Raji (cell line): Measurements from ENCODE around the gene MYO10.

Source experiments
- POLR2A ChIP-seq: IDR thresholded peaks from 2 replicates; pipeline ENCODE4 v1.6.1; 2011; ENCODE audit warnings: low read depth, low read length, control low read depth; ENCODE audit not compliant: insufficient read depth

Gene MYO10

DNA sequence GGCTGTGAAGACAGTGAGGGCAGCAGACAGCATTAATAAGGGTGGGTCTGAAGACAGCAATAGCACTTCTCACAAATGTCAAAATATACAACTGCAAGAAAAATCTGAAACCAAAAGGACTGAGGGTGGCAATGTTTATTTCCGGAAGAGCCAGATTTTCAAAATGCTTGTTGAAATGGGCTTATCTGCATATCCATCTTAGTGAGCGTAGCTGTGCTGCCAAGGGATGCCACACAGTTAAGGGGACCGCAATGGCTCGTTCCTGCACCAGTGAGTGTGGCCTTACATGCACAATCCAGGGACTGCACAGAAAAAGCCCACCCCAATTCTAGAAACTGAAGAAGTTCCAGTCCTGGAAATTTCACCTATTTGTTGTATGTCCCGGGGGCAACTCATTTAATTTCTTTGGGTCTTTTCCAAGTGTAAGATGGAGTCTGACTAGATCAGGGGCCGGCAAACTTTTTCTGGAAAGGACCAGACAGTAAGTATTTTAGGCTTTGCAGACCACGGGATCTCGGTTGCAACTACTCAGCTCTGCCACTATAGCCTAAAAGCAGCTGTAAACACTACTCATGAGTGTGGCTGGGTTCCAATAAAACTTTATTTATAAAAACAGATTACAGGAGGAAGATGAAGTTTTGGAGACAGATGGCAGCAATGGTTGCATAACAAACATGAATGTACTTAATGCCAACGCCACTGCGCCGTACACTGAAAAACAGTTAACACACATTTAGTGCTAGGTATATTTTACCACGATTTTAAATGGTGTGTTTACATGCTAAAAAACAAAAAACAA is 154.1 kb downstream of the MYO10 start:
- TF ChIP-seq POLR2A: no peak

DNA sequence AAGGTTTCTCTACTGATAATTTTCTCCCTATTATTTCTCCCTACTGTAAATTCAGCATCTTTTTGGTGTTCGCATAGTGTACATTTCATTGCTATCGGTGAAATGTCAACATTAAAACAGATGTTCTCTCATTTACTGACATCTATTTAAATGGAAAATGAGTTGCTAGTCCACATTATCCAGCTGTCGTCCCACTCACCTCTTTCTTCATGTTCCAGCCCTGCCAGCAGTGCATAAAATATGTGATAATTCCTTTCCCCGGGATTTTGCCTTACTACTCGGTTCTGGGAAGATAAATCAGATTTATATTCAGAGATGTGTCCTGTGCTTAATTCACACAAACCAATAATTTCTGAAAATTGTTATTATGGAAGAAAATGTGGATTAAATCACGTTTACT is 155.8 kb downstream of the MYO10 start:
- no peak for TF ChIP-seq POLR2A

DNA sequence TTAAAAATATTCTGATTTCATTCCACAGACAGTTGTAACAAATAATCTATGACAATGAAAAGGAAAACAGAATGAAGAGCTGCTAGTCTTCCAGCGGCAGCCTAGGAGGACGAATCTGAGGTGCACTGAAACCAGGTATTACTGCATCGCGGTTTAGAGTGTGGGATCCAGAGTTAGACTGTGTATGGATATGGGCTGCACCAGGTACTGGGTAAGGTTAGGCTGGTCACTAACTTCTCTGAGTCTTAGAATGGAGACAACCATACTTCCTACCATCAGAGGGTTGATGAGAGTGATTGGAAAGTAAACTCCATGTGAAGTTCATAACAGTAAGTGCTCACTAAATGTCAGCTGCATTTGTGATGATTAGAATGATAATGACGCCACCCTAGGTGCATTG is 158.7 kb downstream of the MYO10 start:
- TF ChIP-seq POLR2A: no peak

DNA sequence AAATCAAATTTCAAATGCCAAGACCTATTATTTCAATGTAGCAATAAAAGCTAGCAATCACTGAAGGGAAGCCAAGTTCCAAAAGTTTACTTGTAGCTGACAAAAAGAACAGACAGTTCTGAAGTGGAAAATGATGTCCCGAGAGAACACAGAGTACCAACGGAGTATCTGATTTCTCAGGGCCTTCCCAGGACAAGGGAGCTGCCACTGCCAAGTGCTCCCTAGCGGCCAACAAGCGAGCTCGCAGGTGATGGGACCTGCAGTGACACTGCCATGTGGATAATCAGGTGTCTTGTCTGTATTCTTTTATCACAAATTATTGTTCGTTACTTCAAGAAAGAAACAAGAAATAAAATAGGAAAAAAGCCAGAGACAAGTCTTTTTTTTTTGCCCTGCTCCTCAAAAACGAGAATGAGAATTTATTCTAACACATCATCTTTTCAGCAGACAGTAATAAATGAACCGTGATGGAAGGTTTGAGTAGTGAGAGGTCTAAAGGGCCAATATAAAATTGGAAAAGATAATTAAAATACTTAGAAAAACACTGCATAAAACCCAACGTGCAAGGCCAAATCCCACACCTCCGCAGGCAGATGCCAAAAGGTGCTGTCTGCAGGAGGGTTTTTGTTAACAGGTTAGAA is 159.4 kb downstream of the MYO10 start:
- no peak for TF ChIP-seq POLR2A

DNA sequence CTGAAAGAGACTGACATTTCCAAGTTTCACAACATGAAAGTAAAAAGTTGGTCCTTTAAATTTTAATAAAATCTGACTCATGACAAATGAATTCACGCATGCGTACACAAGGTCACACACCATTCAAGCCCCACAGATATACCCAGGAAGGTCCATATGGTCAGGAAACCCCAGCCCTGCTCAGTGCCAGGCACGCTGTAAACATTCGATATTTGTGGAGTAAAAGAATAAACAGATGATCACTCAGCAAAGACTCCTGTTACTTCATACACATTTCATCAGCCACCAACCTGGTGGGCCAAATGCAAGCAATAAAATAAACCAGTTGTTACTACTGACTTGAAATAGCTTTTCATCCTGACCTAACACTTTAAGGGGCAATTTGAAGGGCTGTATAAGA is 161.3 kb downstream of the MYO10 start:
- no peak for TF ChIP-seq POLR2A

DNA sequence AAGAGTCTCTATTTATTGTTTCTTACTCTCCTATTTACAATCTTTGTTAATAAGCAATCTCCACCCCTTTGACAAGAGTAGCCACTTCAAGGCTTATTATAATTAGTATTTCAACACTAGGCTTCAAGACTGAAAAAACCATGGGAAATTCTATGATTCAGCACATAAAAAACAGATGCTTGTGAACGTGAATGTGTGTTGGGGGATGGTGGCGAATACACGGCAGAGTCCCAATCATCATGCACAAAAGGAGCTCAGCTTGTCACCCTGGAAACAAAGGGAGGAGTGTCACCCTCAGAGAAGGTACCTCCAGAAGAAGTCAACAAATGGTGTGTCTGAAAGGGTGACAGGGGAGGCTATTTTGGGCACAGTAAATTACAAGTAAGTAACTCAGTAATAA is 162.1 kb downstream of the MYO10 start:
- no peak for TF ChIP-seq POLR2A

DNA sequence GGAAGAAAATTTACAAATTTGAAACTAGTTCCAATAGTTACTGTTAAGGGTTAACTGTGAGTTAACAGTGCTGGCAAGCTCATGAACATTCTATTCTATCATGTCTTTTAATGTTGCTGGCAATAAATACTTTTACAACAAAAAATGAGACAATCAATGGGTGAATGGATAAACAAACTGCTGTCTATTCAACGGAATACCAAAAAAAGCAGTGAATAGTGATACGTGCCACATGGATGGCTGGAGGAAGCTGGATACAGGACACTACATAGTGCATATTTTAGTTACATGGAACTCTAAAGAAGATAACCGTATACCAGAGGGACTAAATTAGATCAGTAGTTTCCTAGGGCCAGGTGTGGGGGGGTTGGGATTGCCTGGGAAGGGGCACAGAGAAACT is 163.5 kb downstream of the MYO10 start:
- TF ChIP-seq POLR2A: no peak

DNA sequence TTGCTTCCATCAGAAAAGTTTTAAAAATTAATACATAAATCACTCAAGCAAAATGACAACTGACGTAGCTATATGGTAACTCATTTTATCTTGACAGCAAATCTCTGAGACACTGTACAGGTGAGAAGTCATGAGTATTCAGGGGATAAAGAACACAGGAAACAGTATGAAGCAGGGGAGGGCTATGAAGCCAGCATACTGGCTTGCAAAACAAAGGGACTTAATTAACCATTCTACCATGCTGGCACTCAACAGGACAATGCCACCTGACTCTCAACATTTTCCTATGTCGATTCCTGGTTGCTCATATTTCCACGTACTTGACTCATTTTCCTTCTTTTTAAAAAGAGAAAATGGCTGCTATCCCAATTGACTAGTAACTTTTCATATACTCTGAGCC is 167.9 kb downstream of the MYO10 start:
- TF ChIP-seq POLR2A: no peak

DNA sequence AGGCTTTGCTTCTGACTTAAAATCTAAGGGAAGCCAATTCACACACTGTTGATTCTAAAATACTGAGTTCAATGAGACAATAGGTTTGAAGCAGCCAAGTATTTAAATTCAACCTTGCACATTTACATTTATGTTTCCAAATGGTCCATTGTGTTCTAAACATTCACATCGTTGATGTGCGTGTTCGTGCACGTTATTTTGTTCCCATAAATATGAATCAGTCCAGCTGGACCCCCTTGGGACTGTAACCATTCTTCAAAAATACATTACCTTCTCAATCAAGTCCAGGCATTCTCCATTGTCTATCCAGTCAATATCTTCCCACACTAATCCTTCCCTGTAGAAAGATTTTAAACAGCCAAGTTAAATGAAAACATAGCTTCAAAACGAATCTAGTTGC is 172.9 kb downstream of the MYO10 start:
- TF ChIP-seq POLR2A: no peak

DNA sequence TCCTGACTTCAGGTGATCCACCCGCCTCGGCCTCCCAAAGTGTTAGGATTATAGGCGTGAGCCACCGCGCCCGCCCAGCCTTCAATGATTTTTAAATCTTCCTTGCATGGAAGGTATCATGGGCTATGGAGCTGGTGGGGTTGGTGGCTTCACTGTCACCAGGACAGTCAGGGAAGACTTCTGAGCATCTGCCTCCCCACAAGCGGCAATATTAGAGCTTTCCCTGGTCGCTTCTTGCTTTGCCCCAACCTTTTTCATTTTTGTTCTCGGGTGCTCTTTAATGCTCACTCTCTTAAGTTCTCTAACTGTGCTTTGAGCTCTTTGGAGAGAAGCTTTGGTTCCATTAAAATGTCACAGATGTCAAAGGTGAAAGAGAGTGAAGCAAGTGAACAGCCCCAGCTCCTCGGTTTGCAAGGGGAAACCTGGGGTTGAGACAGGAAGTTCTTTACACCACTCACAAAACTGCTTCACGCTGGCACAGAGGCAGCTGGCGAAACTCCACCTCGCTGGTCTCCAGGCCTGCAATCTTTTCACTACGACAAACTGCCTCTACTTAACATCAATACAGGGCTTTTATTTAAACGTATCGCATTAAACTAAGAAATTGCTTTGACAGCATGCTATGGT is 176.8 kb downstream of the MYO10 start:
- TF ChIP-seq POLR2A: no peak

DNA sequence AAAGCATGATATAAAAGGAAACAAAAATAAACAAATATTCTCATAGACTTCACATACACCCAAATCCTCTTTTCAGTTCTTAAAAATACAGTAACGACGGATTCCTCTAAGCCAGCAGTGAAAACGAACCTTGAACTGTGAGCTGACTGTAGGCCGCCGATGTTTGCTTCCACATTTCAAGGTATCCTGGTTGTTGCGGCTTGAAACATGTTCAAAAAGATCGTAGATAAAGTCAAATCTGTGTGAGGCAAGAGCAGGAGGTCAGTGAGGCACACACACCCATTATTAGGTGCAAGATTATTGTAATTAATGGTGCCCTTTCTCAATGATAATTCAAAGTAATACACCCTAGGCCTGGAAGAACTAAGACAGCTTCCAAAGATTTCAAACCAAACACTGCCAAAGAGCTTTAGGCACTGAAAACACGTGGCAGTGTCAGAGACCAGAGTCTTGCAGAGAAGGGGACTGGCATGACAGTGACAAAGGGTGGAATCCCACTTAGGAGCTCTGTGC is 178.0 kb downstream of the MYO10 start:
- TF ChIP-seq POLR2A: no peak

DNA sequence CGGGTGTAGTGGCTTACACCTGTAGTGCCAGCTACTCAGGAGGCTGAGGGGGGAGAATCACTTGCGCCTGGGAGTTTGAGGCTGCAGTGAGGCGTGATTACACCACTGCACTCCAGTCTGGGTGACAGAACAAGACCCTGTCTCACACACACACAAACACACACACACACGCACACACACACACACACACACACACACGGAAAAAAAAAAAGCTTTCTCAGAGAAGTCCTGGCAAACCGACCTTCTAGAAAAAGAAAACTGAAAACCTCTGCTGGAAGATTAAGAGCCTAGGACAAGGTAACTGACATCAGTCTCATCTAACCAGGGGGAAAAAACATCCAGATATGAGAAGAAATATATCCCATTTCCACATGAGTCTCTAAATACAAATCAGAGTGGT is 178.9 kb downstream of the MYO10 start:
- no peak for TF ChIP-seq POLR2A

DNA sequence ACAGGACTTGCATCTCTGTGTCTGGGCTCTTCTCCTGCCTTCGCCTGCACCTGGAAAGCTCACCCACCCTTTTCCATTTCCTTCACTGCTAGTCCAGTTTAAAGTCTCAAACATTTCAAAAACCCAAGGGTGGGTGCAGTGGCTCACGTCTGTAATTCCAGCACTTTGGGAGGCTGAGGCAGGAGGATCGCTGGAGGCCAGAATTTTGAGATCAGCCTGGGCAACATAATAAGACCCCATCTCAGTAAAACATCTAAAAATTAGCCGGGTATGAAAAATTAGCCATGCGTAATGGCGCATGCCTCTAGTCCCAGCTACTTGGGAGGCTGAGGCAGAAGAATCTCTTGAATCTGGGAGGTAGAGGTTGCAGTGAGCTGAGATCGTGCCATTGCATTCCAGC is 179.4 kb downstream of the MYO10 start:
- TF ChIP-seq POLR2A: no peak

DNA sequence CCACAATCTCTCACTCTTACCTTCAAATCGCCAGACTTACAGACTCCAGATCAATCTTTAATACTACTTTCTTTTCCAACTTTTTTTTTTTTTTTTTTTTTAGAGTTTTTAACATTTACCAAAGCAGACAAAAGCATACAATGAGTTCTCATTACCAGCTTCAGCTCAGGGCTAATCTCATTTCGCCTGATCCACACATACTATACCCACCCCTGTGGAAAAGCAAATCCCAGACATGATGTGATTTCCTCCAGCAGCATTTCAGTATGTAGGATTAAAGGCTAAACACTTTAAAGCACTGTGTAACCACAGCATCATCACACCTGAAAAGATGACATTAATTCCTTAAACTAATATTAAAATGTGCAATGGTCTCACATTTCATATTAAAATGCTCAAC is 180.4 kb downstream of the MYO10 start:
- TF ChIP-seq POLR2A: no peak

DNA sequence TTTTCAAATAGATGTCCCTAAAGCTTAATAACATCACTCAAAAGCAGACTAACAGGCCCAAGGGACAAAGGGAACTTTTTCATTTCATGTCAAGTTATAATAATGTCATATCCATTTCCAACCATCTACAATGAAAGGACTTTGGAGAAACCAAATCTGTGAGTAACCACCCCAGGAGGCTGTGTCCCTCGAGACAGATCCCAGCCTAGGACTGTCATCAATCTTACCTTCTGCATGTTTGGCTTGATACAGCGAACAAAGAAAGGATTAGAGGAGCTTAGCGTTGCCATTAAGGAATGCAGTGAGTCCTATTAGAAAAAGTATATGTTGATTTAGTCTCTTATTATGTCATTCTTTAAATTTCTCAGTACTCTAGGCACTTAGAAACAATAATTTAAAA is 181.5 kb downstream of the MYO10 start:
- no peak for TF ChIP-seq POLR2A

DNA sequence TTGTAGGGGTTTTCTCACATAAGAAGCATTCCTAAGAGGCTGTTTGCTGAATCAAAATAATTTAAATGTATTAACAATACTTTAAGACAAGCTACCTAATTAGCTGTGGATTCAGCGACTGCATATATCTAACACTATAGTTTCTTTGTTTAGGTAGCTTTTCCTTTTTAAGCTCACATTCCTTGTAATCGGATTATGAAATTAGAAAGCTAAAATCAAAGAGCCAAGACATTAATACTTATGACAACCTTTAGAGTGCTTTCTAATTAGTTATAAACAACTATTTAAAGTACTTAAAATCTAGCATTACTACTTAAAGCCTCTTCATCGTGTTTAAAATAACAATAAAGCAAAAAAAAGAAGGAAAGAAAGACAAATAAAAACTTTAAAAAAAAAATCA is 182.0 kb downstream of the MYO10 start:
- no peak for TF ChIP-seq POLR2A

DNA sequence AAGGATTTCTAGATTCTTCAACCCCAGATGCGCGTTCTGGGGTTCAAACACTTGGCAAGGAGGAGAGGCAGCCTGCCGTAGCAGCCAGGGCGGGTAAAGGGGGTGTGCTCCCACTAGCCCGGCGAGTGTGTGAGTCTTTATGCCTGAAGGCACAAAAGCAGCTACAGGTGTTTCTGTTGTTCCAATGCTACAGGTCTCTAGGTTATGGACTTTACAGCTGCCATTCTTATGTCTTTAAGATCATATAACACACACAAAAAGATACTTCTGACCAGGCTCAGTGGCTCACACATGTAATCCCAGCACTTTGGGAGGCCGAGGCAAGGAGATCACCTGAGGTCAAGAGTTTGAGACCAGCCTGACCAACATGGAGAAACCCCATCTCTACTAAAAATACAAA is 185.6 kb downstream of the MYO10 start:
- no peak for TF ChIP-seq POLR2A

DNA sequence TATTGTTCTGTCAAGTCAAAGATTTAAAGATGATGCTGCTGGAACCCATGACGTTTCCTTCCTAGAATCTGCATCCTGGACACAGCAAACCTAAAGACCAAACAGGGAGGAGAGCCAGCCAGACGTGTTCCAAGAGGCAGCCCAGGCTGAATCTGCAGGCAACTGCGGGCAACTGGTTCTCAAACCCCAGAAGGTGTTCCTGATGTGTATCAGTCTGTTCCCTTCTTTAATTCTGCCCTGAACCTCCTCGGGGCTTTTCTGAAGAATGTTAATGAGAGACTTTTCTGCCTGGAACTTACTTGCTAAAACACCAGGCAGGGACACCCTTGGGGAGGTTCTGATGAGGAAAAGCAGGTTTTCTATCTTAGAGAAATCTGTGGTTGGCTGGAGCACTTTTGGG is 186.5 kb downstream of the MYO10 start:
- TF ChIP-seq POLR2A: no peak
